CD4-positive, alpha-beta T cell treated with Interleukin-4 for 4 hours (primary cell): ENCODE results near the gene DYNLRB1.
"Not testable (repeated sequence)": the region's sequence is repeated elsewhere in the genome, so short reads cannot be mapped to it uniquely, and the experiment has no call there.

Experiments used
- DNase-seq: peaks from one replicate; pipeline ENCODE4 v3.0.0-alpha.2; 2020

The DYNLRB1 gene

DNA sequence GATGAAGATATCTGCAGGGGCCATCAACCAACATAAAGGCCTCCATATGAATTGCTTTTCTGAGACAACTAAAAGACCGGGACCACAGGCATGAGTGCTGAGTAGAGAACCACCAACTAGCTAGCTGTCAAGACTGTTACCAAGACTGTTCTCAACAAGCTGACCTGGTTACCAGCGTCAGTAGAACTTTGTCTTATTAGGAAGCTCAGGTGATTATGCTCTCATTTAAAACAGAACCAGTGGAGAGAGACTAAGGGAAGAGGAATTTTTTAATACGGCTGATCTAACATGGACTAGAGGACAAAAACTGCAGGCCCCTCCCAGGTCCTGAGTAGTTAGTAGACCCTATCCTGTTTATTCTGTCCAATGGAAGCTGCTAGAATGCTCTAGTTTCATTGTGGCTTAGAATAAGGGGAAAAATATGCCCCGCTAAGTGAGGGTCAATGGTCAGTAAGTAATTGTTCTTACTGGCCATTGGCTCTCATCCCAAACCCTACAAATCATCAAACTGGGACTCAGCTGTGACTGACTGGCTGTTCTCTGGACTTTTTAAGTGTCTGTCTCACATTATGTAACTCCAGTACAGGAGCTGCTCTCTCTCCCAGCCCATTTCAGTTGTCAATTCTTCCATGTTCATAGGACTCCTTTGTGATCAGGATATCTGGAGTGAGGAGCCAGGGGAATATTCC lies 3.8 kb upstream of the DYNLRB1 start:
- no peak for DNase-seq

DNA sequence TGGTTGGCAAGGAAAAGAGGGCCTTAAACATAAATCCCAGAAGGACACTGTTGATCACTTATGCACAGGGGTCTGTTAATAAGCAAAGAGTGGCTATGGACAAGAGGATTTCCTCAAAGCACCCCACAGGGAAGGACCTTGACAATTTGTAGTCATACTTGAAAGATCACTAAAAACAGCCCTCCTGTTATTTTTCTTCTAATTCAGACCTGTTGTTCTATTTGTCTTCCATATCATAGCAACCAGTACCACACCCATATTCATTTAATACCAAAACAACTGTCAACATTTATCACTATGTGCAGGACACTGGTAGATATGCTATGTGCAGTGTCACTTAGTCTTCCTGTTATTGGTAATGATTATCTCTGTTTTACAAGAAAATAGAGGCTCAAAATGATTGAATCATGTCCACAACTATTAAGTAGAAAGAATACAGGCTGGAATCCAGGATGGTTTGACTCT lies 3.2 kb upstream of the DYNLRB1 start:
- DNase-seq = peak; percentile 67

DNA sequence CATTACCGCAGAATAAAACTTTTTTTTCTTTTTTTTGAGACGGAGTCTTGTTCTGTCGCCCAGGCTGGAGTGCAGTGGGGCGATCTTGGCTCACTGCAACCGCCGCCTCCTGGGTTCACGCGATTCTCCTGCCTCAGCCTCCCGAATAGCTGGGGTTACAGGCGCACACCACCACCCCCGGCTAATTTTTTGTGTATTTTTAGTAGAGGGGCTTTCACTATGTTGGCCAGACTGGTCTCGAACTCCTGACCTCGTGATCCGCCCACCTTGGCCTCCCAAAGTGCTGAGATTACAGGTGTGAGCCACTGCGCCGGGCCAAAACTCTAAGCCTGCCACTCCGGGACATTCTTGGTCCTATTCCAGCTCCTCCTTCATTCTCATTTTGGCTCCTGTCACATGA lies 2.2 kb upstream of the DYNLRB1 start:
- not testable (repeated sequence) for DNase-seq

DNA sequence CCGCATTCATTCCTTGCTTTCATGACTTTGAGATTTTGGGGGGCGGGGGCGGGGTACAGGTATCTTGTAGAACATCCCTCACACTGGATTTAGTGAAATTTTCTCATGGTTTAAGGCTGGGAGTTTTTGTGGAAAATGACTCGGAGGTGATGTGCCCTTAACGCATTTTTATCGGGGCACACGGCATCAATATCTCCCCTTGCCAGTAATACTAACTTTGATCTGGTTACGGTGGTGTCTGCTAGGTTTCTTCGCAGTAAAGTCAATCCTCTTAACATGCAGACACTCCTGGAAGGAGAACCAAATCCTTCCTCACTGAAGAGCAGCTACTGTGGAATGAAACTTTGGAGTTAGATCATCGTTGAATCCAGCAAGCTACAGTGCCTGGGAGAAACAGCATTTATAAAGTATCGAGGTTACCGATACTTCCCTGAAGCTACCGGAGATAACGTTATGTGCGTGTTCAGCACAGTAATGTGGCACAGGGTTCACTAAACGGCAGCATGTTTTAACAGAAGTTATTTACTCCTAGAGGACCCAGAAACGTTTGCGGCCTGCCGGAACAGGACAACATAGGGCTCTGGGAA lies 1.2 kb upstream of the DYNLRB1 start:
- DNase-seq = no peak

DNA sequence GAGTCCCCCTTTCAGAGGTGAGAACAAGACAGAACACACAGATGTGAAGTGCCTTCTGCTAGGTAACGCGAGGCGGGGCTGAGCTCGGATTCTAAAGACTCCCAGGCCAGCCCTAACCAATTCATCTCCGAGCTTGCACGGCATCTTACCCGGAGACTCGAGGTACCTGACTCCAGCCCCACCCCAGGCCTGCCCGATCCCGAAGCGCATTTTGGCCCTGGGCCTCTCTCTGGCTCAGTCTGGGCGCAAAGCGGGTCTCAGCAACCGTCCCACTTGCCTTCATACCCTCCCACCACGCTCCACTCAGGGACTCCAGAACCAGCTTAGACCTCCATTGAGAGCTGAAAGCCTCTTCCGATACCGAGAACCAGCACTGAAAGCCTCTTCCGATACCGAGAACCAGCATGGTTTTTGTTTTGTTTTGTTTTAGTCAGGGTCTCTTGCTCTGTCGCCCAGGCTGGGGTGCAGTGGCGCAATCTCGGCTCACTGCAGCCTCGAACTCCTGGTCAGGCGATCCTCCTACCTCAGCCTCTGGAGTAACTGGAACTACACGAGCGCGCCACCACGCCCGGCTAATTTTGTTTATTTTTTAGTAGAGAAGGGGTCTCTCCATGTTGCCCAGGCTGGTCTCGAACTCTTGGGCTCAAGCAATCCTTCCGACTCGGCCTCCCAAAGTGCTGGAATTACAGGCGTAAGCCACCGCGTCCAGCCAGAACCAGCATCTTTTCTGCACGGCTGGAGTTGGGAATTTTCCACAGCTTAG lies 557 bp upstream of the DYNLRB1 start:
- peak; percentile 82 for DNase-seq

DNA sequence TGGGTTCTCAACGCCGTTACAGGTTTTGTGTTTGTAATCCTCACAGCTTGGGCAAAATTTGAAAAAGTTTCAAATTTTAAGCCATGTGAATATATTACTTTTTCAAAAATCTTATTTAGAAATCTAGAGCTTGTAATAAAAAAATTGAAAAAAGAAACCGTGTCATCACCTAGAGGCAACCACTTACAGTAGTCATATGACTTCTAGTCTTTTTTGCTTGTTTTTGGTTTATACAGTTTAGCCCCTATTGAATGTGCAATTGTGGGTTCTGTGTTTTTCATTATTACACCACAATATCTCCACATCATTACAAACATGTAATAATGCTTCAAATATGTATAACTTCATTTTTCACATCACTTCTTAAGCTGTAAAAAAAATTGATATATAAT lies 888 bp downstream of the DYNLRB1 start:
- DNase-seq = peak; percentile 8

DNA sequence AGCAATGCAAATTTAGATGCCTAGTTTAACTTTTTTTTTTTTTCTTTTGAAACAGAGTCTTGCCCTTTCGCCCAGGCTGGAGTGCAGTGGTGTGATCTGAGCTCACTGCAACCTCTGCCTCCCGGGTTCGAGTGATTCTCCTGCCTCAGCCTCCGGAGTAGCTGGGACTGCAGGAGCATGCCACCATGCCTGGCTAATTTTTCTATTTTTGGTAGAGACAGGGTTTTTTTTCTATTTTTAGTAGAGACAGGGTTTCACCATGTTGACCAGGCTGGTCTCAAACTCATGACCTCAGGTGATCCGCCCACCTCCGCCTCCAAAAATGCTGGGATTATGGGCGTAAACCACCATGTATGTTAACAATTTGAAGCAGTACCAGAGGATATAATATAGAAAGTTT lies 2.6 kb downstream of the DYNLRB1 start:
- not testable (repeated sequence) for DNase-seq

DNA sequence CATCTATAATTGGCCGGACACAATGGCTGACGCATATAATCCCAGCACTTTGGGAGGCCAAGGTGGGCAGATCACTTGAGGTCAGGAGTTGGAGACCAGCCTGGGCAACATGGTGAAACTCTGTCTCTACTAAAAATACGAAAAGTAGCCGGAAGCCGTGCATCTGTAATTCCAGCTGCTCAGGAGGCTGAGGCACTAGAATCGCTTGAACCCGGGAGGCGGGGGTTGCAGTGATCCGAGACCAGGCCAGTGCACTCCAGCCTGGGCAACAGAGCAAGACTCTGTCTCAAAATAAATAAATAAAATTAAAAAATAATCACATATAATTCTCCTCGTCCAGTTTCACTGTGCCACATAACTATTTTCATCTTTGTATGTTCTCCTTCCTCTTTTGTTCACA lies 3.6 kb downstream of the DYNLRB1 start:
- DNase-seq = not testable (repeated sequence)

DNA sequence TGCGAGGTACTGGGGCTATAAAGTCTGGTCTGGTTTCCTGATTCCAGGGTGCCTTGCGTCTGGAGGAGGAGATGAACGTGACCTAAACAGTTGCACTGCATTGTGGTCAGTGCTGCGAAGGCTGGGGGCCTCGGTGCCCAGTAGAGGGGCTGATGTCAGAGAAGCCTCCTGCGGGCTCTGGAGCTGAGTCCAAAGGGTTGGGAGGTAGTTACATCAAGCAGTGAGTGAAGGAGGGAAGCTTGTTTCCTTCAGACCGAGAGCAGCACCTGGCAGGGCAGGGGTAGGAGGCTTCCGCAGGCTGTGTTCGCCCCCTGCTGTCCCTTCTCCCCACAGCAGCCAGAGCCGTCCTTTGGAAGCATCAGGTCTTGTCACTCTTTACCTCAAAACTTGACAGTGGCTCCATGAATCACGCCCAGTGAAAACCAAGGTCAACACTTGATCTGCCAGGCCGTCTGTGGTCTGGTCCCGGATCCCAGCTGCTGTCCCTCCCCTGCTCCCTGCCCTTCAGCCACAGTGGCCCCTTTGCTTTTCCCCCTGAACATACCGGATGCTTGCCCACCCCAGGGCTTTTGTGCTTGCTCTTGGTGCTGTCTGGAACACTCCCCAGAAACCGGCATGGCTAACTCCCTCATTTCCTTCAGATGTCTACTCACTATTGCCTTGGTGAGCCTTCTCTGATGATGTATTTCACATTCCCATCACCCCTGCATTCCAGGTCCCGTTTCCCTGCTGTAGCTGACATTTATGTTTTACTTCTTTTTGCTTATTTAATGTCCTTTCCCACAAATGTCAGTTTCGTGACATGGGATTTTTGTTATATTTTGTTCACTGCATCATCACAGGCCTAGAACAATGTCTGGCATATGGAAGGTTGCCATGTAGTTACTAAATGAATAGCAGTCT lies 7.0 kb downstream of the DYNLRB1 start:
- DNase-seq = peak; percentile 39

DNA sequence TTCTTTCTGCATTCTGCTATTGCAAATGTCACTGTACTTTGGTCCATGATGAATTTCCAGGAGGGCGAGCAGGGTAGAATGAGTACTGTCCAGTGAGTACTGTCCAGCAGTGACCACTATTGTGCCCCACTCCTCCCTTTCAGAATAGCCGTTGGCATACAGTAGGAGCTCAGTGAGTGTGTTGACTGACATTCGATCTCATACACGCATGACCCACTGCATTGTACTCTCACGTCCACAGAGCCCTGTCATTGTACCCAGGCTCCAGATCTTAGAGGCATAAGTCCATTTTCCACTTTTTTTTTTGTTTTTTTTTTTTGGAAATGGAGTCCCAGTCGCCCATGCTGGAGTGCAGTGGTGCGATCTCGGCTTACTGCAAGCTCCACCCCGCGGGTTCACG lies 8.2 kb downstream of the DYNLRB1 start:
- DNase-seq = no peak

DNA sequence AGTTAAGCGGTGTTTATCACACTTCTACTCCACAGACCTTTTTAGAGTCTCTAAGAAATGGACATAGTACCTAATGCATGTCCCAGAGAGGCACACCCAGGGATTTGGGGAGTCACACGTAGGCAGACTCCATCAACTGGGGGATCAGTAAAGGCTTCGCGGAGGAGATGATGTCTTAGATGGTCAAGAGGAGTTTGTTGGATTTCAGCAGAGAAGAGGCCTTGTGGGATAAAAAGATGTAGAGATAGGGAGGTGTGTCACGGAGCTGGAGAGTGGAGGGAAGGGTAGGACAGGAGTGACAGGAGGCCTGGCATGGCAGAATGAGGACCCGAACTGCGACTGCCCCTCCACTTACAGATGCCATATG lies 9.1 kb downstream of the DYNLRB1 start:
- DNase-seq = no peak

DNA sequence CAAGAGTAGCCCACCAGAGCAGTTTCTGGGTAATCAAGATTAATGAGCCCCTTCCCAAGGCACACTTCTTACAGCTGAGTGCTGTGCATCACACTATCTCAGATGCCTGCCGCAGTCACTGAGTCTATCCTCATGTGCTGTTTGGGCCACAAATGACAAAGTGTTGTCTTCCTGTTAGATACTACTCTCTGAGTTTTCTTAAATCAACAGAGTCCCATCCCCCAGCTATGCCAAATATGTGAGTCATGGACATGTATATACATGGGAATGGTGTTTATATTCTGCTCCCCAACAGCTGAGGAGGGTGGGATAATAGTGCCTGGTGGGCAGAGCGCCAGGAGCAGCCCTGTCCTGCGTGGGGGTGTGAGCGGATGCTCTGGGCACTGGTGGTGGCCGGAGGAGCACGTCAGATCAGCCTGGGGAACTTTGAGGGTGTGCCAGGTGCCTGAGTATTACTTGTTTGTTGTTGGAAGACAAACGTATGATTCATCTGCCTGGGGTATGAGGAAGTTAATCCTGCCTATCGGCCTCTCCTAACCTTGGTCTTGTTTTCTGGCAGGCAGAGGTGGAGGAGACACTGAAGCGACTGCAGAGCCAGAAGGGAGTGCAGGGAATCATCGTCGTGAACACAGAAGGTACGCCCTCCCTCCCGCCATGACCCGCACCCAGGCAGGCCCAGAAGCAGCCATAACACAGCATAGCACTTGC lies 9.6 kb downstream of the DYNLRB1 start:
- DNase-seq = no peak

DNA sequence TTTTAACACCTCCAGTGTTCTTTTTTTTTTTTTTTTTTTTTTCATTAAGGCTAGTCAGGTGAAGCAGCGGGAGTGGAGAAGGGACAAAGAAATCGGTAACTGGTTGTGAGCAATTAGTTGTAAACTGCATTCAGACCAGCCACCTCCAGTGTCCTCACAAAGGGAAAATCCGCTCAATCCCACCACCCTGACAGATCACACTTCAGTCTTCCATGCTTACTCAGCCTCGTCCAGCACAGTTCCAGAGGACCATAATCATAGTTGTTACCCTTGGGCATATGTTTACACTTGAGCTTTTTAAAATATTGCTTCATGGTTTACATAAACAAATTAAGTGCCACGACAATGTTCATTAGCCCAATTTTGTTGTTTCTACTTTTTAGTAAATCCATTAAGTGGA lies 10.2 kb downstream of the DYNLRB1 start:
- no peak for DNase-seq

DNA sequence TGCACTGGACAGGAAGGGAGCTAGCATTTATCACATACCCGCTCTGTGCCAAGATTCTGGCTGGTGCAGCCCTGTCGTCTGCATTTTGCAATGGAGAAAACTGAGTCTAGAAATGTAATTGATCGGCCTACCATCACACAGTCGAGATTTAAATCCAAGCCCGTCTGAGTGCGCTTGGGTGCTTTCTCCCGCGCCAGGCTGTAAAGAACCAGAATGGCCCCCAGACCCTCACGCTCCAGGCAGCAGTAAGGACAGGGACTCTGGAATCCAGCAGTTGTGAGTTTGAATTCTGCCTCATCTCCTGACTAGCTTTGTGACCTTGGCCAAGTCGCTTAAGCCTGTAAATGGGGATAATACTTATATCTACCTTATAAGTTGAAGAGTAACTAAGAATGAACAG lies 10.8 kb downstream of the DYNLRB1 start:
- no peak for DNase-seq

DNA sequence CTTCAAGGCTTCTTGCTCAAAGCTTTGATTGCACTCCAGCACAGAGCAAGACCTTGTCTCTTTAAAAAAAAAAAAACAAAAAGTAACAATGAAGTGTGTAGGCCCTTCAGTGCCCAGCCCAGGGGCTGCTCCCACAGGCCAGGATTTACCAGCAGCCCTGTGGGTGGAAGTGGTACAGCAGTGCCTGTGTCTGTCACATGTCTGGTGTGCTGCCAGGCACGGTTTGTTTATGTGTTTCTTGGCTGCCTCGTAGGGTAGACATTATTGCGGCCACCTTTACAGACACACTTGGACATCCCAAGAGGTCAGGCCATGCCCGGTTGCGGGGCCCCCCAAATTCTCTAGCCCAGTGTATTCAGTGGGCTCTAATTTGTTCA lies 12.7 kb downstream of the DYNLRB1 start:
- DNase-seq = no peak

DNA sequence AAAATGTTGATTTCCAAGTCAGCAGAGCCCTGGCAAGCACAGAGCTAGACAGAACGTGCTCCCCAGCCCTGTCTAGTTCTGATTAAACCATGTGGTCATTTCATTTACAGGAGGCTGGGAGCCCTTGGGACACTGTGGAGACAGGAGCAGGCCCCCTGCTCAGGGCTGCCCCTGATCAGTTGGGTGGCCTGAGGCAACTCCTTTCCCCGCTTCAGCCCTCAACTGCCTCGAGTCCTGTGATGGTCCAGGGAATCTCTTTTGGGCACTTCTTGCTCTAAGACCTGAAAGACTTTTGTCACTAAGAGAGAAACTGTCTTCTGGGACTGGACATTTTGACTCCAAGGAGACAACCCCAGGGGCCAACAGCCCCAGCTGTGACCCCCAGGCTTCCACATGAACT lies 13.5 kb downstream of the DYNLRB1 start:
- no peak for DNase-seq

DNA sequence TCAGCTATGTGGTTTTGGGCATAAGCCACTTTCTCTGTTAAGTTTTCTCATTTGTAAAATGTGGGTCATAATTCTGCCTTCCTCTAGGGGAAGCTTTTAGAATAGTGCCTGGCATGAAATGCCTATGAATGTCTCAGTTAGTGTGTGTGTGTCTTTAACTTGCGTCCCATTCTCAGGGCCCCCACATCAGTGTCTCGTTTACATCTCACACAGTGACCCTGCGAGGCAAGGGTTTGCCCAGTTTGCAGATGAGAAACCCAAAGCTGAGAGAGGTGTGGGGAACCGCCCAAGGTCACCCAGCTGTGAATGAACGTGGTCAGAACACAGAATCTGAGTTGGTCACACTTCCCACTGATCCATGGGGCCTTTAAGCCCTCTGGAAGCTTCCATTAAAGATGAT lies 14.1 kb downstream of the DYNLRB1 start:
- DNase-seq = no peak

DNA sequence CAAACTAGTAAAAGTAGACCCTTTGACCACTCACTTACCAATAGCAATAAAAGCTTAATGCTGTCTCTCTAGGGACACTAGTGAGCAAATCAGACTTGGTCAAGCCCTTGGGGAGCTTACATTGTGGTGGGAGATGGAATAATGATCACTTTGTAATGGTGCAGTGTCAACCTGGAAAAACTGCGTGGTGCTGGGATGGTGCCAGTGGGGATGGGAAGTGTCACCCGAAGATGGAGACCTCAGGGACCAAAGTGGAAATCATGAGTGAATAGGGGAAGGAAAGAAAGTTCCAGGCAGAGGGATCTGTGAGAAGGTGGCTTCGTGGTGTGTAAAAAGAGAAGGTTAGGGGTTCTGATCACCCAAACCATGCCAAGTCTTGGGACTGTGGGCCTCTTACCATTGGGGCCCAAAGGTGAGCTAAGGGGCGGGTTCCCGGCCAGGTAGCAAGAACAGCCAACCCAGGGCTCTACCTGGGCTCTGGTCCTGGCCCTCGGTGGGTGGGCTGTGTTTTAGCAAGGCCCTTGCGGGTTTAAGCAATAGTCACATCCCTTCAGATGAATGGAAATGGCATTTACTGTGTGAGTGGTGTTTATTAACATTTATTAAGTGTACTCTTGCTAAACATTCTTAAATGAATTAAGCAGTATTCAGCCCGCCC lies 15.5 kb downstream of the DYNLRB1 start:
- no peak for DNase-seq

DNA sequence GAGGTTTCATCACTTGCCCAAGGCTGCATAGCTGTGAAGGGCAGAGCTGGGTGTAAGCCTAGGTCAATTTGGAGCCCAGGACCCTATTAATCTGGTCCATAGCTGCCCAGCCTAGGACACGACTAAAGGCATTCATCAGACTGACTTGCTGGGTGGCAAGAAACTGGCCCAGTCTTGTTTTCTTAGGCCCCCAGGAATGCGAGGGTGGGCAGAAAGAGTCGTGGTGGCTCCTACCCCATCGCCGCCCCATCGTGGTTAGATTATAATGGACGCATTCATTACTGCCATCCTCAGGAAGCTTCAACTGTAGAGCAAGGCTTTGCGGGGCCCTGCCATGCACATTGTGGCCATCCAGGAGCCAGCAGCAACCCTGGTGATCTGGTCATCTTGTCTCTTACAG lies 16.1 kb downstream of the DYNLRB1 start:
- no peak for DNase-seq

DNA sequence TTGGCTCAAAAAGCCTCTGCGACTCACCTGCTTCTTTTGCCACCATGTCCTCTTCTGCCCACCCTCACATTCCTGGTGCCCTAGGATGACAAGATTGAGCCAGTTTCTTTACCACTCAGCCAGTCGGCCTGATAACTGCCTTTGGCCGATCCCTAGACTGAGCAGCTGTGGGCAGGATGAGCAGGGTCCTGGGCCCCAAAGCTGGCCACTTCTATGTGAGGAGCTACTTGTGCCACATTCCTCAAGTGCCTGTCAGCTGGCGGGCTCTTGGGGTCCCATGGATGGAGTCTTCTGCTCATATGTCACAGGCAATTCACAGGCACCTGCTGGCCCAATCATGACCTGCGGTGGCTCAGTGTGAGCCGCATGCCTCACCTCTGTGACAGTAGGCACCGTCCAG lies 16.5 kb downstream of the DYNLRB1 start:
- no peak for DNase-seq

DNA sequence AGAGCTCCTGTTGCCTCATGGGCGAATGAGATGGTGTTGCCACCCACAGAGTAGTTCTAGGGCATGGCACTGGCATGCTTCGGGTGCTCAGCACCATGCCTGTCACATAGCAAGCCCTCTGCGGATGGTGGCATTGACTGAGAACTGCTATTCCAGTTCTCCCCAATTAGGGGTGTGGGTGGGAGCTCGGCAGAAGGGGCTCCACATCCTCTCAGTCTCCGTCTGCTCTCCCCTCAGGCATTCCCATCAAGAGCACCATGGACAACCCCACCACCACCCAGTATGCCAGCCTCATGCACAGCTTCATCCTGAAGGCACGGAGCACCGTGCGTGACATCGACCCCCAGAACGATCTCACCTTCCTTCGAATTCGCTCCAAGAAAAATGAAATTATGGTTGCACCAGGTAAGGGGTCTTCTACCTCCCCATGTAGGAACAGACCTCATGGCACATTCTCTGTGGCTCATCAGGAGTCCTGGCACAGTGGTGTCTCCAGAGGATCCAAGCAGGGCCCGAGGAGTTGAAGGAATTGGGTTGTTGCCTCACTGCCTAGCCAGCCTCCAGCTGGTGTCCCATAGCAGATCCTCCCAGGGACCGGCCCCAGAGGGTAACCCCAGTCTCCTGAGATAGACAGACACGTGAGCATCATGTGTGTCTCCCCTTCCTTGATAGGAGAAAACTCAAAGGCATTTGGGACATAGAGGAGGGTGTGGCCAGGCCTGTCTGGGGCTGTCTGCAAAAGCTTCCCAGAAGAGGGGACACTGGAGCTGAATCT lies 18.4 kb downstream of the DYNLRB1 start:
- no peak for DNase-seq
